ENCODE data around the gene NDUFS2. TPM values are rescaled to one million over a fixed set of nuclear protein-coding genes. Genes with fewer than 3 reads are reported as not detected.

Gene NDUFS2
- total RNA-seq, 2 experiments from 2014 or later, result 85.9 to 97.1 TPM

DNA sequence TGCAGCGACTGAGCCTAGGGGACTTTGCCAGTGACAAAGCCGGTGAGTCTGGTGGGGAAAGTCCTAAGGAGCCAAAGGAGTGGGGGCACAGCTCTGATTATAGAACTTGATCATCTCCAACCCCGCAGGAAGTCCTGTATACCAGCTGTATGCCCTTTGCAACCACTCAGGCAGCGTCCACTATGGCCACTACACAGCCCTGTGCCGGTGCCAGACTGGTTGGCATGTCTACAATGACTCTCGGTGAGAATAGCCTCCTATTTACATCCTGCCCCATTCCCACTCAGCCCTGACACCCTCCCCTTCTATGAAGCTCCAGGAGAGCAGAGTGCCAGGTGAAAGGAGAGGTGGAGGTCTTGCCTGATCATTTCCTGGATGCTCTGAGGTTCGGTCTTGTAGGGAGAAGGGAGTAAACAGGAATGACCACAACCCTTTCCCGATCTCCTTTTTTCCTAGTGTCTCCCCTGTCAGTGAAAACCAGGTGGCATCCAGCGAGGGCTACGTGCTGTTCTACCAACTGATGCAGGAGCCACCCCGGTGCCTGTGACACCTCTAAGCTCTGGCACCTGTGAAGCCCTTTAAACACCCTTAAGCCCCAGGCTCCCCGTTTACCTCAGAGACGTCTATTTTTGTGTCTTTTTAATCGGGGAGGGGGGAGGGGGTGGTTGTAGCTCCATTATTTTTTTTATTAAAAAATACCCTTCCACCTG lies 37.1 kb upstream of the NDUFS2 start:
- intact Hi-C loops (cut with micrococcal nuclease), result no loop called here
- Mint-ChIP-seq H3K4me1 (ENCODE audit: low read depth) (peaks cover 56% of the 10 kb centered on the region), H3K4me3 (no peak overlapping the region), H3K27me3 (no peaks in the 10 kb centered on the region), H3K9me3 (no peaks in the 10 kb centered on the region), H3K27ac (peak overlapping the region; percentile 95), H3K36me3 (ENCODE audit: low read depth) (peaks cover 17% of the 10 kb centered on the region)
- ChIA-PET POLR2A (interaction anchor here (0.7 to 6.5 kb wide), 13 partner anchors 7 to 353 kb away, joined by 3 to 46 read pairs (median 4); partner anchors contain the start of genes B4GALT3, NIT1, PFDN2 and TOMM40L), CTCF (interaction anchor here (0.7 to 4.3 kb wide), 30 partner anchors 11 to 217 kb away, joined by 3 to 50 read pairs (median 6); partner anchors contain the start of genes APOA2, B4GALT3, CFAP126 and DEDD)
- DNase-seq (no peak), ATAC-seq (no peak)
- TF ChIP-seq, protein P1, sequence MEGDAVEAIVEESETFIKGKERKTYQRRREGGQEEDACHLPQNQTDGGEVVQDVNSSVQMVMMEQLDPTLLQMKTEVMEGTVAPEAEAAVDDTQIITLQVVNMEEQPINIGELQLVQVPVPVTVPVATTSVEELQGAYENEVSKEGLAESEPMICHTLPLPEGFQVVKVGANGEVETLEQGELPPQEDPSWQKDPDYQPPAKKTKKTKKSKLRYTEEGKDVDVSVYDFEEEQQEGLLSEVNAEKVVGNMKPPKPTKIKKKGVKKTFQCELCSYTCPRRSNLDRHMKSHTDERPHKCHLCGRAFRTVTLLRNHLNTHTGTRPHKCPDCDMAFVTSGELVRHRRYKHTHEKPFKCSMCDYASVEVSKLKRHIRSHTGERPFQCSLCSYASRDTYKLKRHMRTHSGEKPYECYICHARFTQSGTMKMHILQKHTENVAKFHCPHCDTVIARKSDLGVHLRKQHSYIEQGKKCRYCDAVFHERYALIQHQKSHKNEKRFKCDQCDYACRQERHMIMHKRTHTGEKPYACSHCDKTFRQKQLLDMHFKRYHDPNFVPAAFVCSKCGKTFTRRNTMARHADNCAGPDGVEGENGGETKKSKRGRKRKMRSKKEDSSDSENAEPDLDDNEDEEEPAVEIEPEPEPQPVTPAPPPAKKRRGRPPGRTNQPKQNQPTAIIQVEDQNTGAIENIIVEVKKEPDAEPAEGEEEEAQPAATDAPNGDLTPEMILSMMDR (IDR thresholded peaks at IDR 0.05), result no peak

DNA sequence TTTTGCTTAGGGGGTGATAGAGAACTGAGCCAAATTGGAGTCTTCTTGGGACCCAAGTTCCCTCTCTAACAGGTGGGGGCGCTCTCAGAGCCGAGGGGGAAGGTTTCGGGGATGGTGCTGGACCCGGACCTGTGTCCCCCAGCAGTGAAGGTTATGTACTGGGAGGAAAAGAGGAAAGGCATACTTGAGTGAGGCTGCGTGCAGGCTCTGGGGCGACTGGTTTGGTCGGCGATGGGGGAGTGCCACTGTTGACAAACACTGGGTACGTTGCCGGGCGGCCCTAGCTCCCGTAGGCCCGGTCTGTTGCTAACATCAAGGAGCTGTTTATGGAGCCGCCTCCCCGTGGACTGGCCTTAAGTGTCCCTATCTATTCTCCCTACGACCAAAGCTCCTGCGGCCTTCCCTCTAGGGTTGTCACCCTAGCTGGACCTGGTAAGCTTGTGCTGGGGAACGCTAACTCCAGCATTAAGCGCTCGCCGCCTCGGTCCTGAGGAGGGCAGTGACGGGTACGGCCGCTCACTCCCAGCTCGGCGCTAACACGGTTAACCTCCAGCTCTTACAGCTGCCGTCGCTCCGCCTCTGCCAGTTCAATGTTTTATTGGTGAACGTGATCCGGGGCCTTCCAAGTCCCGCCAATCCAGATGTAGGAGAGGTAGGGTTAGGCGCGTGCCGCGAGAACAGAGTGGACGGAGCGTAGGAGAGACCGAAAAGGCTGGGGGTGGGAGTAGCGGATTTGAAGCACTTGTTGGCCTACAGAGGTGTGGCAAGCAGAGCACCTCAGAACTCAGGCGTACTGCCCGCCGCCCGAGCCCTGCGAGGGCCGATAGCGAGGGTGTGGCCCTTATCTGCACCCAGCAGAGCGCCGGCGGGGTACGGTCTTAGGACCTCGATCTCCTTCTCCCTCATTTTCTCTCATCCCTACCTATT lies 36.2 kb upstream of the NDUFS2 start, which contains the start of gene PPOX:
TSS of gene PPOX (plus strand) at position 685 of the 927 bp plus-strand sequence. CDS start 422 bp downstream, outside the sequence.
- intact Hi-C loops (cut with micrococcal nuclease), result no loop called here
- no peaks in the 10 kb centered on the region for H3K9me3 Mint-ChIP-seq
- peak; percentile 94 for ATAC-seq
- POLR2A ChIA-PET, result interaction anchor here (0.6 to 6.5 kb wide), 17 partner anchors 8 to 354 kb away, joined by 3 to 46 read pairs (median 4); partner anchors contain the start of genes B4GALT3, NIT1, PFDN2 and TOMM40L
- TF ChIP-seq, protein P1 (IDR thresholded peaks at IDR 0.05), result peak; percentile 69
- H3K27me3 Mint-ChIP-seq, result no peaks in the 10 kb centered on the region
- DNase-seq, result peak; percentile 97
- CTCF ChIA-PET, result interaction anchor here (0.7 to 4.3 kb wide), 37 partner anchors 8 to 229 kb away, joined by 3 to 50 read pairs (median 5); partner anchors contain the start of genes APOA2, ARHGAP30, B4GALT3 and CFAP126
- H3K27ac Mint-ChIP-seq, result peak within 1 kb of the TSS; percentile 95
- H3K4me1 Mint-ChIP-seq (ENCODE audit: low read depth), result peaks cover 46% of the 10 kb centered on the region
- peak within 1 kb of the TSS; percentile 82 for H3K4me3 Mint-ChIP-seq
- H3K36me3 Mint-ChIP-seq (ENCODE audit: low read depth), result peaks cover 18% of the 10 kb centered on the region

DNA sequence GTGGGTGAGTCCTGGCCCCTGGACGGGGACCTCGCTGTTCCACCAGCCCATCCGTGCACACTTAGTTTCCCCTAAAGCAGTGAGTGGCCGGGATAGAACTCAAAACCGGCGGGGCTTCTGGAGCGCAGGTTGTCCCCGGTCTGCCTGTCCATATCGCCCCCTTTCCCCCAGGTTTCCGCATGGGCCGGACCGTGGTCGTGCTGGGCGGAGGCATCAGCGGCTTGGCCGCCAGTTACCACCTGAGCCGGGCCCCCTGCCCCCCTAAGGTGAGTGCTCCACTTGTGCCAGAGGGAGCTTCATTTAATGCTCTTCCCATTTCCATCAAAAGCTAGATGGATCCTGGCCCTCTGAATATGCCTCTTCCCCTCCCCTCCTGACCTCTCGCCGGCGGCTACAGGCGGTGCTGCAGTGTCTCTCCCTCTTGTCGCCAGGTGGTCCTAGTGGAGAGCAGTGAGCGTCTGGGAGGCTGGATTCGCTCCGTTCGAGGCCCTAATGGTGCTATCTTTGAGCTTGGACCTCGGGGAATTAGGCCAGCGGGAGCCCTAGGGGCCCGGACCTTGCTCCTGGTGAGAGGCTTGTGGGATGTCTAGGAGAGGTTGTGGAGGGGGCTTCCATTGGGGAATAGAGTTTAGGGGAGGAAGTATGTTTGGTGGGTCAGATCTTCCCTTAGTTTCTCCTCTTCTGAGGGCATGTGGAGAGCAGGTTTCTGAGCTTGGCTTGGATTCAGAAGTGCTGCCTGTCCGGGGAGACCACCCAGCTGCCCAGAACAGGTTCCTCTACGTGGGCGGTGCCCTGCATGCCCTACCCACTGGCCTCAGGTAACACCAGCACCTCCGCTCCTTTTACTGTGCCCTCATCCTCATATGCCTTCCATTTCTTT lies 35.3 kb upstream of the NDUFS2 start:
- TF ChIP-seq, protein P1 (IDR thresholded peaks at IDR 0.05), result no peak
- no peak for DNase-seq
- intact Hi-C loops (cut with micrococcal nuclease), result no loop called here
- Mint-ChIP-seq H3K9me3 (no peaks in the 10 kb centered on the region), H3K4me1 (ENCODE audit: low read depth) (peaks cover 37% of the 10 kb centered on the region), H3K4me3 (peak overlapping the region; percentile 82), H3K27me3 (no peaks in the 10 kb centered on the region), H3K36me3 (ENCODE audit: low read depth) (peaks cover 16% of the 10 kb centered on the region), H3K27ac (peak overlapping the region; percentile 95)
- no peak for ATAC-seq
- POLR2A ChIA-PET, result interaction anchor here (0.6 to 6.5 kb wide), 15 partner anchors 9 to 141 kb away, joined by 3 to 46 read pairs (median 4); partner anchors contain the start of genes B4GALT3, KLHDC9, NDUFS2 and UFC1
- CTCF ChIA-PET, result interaction anchor here (0.8 to 4.3 kb wide), 21 partner anchors 9 to 215 kb away, joined by 3 to 50 read pairs (median 9); partner anchors contain the start of genes APOA2, B4GALT3, FCER1G and KLHDC9

DNA sequence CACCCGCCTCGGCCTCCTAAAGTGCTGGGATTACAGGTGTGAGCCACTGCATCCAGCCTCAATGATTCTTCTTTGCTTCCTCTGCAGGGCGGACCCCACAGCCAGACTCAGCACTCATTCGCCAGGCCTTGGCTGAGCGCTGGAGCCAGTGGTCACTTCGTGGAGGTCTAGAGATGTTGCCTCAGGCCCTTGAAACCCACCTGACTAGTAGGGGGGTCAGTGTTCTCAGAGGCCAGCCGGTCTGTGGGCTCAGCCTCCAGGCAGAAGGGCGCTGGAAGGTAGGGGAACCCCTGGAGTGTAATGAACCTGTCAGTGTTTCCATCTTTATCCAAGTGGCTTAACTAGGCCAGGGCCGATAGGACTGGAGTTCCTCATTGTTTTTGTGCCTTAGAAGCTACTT lies 33.3 kb upstream of the NDUFS2 start:
- ChIA-PET POLR2A (interaction anchor here (0.6 to 6.5 kb wide), 3 partner anchors 7 to 69 kb away, joined by 3 to 46 read pairs (median 5); partner anchors contain the start of genes B4GALT3 and UFC1), CTCF (interaction anchor here (0.9 to 4.3 kb wide), 5 partner anchors 12 to 213 kb away, joined by 3 to 36 read pairs (median 6); partner anchors contain the start of gene UFC1)
- no peak for ATAC-seq
- Mint-ChIP-seq H3K36me3 (ENCODE audit: low read depth) (peaks cover 29% of the 10 kb centered on the region), H3K4me1 (ENCODE audit: low read depth) (peaks cover 32% of the 10 kb centered on the region), H3K4me3 (no peak overlapping the region), H3K27ac (no peak overlapping the region), H3K9me3 (no peaks in the 10 kb centered on the region), H3K27me3 (no peaks in the 10 kb centered on the region)
- intact Hi-C loops (cut with micrococcal nuclease), result no loop called here
- DNase-seq, result no peak
- TF ChIP-seq, protein P1 (IDR thresholded peaks at IDR 0.05), result no peak

All from activated CD8-positive, alpha-beta T cell treated with anti-CD3 and anti-CD28 coated beads for 36 hours (primary cell).